Ovary (tissue), 3 donors: ENCODE measurements around the gene PRKACB.

Source experiments
- CTCF ChIP-seq, 3 donors: fragments of 450-650 bp in 2 of 3; fragments of 200-600 bp in 1 of 3; IDR thresholded peaks; one replicate each; pipeline versions ENCODE4 v1.5.1 to v1.8.0; 2016 to 2022; ENCODE audit warnings: antibody characterized with exemption in 3 of 3, mild to moderate bottlenecking in 1 of 3
- EP300 ChIP-seq: sonication (generic); formaldehyde crosslinking; IDR thresholded peaks from one replicate; pipeline ENCODE4 v1.6.1; 2017; ENCODE audit warnings: antibody characterized with exemption
- POLR2A ChIP-seq: fragments of 450-650 bp; IDR thresholded peaks from one replicate; pipeline ENCODE4 v1.6.1; 2017; ENCODE audit warnings: antibody characterized with exemption, mild to moderate bottlenecking, moderate library complexity
- donor health status: DM: no; HTN: no; CAD: no.

GRCh38 chr1:84246213-84246612 lies 102.1 kb downstream of the PRKACB start:
- TF ChIP-seq CTCF (IDR thresholded peaks at IDR 0.05) (no peak), POLR2A (no peak), EP300 (no peak)
